Endothelial cell of hepatic sinusoid (primary cell): ENCODE results near the gene LNPEP.

Experiments
- in situ Hi-C: cut with HindIII; loops from 2 replicates; pipeline ENCODE4 v1.10.0; 2017; ENCODE audit warnings: low sequenced_read_pairs

Gene LNPEP

DNA sequence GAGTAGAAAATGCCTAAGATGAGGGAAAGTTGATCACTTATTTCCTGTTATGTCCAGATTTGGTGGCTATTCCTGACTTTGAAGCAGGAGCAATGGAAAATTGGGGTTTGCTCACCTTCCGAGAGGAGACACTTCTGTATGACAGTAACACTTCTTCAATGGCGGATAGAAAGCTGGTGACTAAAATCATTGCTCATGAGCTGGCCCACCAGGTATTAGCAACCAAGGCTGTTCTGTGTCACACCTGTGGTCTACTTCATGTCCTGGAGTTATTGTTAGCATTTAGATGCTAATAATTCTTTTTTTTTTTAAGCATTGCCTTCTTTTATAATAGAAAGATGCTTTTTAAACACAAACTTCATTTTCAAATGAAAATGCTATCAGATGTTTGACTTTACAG, 57.9 kb downstream of the LNPEP start:
- in situ Hi-C loops = no loop called here

DNA sequence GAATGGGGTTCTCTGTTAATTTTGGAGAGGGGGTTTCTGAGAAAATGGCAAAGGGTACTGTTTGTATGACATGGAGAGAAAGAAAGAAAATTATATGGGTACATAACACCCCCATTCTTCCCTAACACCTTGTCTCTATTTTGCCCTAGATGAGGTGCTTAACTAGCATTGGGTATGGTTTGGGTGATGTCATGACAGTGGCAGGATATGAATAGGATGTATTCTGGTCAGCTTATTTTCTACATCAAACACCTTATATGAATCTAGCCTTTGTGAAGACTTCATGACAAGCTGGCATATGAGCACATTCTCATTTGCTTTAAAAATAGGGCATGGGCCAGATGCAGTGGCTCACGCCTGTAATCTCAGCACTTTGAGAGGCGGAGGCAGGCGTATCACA, 58.6 kb downstream of the LNPEP start:
- in situ Hi-C loops = no loop called here

DNA sequence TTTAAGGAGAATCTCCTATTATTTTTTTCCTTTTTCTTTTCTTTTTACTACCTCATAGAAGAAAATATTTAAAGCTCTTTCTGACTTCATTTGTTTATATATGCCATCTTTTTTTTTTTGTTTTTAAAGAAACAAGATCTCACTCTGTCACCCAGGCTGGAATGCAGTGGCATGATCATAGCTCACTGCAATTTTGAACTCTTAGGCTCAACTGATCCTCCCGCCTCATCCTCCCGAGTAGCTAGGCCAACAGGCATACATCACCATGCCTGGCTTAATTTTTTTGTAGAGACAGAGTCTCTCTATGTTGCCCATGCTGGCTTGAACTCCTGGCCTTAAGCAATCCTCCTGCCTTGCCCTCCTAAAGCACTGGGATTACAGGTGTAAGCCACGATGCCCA, 59.5 kb downstream of the LNPEP start:
- in situ Hi-C loops = no loop called here

DNA sequence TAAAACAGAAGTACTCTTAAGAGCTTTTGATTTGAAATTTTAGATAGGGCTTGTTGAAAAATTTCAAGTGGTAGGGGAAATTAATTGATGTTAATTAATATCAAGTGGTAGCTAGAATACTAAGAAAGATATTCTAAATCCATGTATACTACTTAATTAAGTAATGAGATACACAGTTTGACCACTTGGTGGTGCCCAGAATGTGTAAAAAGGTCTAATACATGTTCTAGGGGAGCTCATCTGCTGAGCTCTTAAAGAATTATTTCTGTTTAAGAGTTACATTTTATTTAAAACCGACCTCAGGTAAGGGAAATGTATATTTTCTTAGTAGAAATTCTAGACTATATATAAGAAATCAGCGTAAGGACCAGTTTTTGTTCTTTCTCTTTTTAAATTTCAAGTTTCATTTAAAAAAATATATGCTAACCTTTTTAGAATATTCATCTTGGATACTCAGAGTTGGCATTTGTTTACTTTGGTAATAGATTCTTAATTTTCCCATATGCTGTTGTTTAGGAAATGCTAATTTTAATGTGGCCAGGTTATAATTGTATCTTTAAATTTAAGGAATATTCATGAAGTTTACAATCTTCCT, 61.5 kb downstream of the LNPEP start:
- in situ Hi-C loops = no loop called here

GRCh38 chr5:96999856-97000255, 64.0 kb downstream of the LNPEP start:
- in situ Hi-C loops = no loop called here

DNA sequence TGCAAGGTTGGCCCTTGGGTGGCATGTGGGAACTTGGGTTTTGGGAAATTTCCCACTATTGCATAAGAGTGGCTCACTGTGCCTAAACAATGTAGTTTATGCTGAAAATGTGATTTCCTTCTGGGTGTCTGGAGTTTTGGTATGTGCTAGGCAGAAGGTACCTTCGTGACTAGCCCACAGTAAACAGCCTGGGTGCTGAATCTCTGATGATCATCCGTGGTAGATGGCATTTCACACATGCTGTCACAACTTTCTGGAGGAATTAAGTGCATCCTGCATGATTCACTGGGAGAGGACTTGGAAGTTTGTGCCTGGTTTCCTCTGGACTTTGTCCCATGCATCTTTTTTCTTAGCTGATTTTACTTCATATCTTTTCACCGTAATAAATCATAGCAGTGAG, 64.5 kb downstream of the LNPEP start:
- in situ Hi-C loops = no loop called here

GRCh38 chr5:97002983-97003382, 67.1 kb downstream of the LNPEP start:
- in situ Hi-C loops = no loop called here

DNA sequence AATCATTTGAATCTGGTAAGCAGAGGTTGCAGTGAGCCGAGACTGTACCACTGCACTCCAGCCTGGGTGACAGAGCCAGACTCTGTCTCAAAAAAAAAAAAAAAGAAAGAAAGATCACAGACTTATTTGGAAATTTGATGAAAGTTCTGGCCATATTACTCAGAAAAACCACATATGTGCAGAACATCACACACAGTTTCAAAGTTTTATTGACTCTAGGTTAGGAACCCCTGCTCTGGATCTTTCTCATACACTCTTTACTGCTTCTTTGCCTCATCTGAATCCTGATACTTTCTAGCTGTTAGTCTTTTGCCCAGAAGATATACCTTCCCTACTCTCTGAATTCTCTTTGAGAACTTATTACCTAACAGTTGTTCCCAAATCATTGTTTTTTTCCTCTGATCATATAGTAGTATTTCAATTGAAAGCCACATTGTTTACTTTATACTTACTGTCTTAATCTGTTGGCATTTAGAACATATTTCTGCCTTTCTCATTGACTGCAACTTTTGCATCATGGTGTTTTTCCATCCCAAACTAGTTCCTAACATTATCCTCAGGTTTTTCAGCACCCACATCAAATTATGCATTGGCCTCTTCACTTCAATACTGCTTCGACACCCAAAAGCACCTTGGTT, 68.7 kb downstream of the LNPEP start:
- in situ Hi-C loops = no loop called here

DNA sequence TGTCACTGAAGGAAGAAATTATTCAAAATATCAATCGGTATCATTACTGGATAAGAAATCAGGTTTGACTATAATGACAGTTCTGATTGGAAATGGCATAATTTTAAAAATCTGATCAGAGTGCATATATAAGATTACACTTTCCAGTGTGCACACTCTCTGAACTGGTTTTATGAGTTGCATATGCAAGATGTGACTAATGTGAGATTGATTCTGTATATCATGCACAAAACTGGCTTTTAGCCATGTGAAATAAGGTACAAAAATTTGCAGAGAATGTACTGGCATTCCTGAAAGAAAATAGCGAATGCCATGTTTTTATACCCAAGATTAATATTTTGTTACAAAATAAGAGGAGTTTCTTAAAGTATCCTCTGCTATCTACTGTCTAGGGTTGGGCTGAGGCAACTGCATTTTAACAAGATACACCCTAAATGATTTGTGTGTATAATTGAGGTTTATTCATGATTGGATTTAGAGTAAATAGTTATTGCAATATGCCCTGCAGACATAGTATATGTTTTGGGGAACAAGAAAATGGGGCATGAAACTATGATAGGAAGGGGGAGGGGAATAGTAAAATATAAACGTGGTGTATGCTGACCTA, 70.7 kb downstream of the LNPEP start:
- in situ Hi-C loops = no loop called here

GRCh38 chr5:97009212-97009898, 73.5 kb downstream of the LNPEP start:
- in situ Hi-C loops = no loop called here

- in situ Hi-C loops = no loop called here
Measured at GRCh38 chr5:97009921-97010320, 74.0 kb downstream of the LNPEP start.

DNA sequence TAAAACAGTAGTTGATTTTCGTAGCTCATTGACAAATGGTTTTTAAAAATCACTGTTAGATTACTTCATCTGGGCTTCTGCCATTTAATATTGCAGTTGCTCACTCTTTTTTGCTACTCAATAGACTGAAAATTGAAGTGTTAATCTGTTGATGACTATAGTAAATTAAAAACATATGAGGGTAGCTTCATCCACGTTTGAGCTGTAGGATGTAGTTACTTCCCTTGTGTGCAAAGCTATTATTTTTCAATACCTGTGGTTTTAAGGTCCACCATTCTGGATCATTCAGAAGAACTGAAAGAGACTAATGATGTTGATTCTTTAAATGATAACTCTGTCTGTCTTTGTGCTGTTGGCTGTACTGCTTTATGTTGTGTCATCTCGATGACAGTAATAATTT, 74.7 kb downstream of the LNPEP start:
- in situ Hi-C loops = no loop called here

- in situ Hi-C loops = no loop called here
Measured at GRCh38 chr5:97011567-97011966, 75.7 kb downstream of the LNPEP start.

DNA sequence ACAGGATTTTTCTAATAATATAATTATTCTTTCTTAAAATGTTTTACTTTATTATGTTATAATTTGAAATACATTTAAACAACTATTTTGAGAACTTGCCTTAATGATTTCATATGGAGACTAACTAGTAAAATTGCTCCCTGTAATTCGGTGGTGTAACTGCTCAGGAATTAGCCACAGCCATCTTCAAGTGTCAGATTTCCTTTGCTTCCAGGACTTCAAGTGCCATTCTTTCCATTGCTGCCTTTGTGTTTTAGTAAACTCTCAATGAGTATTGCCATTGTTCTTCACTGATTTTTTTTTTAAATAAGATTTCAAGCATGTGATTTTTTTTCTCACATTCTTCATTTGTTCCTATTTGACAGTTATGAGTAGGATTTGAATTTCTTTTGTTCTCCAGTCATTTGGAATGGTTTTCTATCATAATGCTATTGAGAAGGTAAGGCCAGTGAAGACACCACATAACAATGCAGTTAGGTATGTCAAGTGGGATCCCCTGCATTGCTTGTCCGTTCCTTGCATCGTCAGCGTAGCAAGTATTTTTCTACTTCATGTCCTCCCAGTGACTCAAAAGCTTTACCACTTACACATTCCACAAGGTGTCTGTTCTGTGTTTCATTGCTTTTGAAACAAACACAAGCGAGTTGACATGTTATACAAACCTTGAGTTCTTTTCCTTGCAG, 83.7 kb downstream of the LNPEP start:
- in situ Hi-C loops = no loop called here

GRCh38 chr5:97021416-97021815, 85.5 kb downstream of the LNPEP start:
- in situ Hi-C loops = no loop called here

- in situ Hi-C loops = no loop called here
Measured at GRCh38 chr5:97022898-97023297, 87.0 kb downstream of the LNPEP start.

GRCh38 chr5:97026721-97027120, 90.8 kb downstream of the LNPEP start:
- in situ Hi-C loops = no loop called here

GRCh38 chr5:97037819-97038218, 101.9 kb downstream of the LNPEP start:
- in situ Hi-C loops = no loop called here

DNA sequence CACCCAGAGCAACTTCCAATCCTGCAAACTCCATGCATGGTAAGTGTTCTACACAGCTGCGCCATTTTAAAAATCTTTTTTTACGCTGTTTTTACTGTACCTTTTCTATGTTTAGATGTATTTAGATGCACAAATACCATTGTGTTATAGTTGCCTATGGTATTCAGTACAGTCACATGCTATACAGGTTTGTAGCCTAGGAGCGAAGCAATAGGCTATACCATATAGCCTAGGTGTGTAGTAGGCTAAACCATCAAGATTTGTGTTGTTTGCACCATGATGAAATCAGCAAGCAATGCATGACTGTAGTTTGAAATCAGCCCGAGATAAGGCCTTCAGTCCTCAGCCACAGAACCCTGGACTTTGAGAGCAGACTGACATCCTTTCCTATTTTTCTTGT, 105.4 kb downstream of the LNPEP start:
- in situ Hi-C loops = no loop called here

DNA sequence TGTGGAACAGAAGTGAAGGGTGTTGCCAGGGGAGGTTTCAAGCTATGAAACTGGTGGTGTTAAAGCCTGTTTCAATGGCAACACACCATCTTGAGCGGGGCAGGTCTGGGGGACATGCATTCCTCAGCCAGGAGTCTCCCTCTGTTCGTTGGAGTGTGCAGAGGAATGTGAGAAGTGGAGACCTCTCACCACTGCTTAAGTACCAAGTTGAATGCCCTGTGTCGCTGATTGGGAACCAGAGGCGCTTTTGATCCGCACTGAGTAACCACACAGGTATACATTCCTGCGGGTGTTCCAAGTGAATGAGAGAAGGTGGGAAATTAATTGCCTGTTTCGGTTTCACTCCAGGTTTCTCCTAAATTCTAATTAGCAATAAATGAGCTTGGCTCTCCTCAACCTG, 107.1 kb downstream of the LNPEP start:
- in situ Hi-C loops = no loop called here

- in situ Hi-C loops = no loop called here
Measured at GRCh38 chr5:97043511-97043910, 107.6 kb downstream of the LNPEP start.

- in situ Hi-C loops = no loop called here
Measured at GRCh38 chr5:97044052-97044451, 108.2 kb downstream of the LNPEP start.
